ES-I3 (cell line): ENCODE measurements around the gene TSPO.
"Not testable (repeated sequence)": the region's sequence is repeated elsewhere in the genome, so short reads cannot be mapped to it uniquely, and the experiment has no call there.

ENCODE experiments used
- H3K36me3 ChIP-seq: 2 replicates; pipeline ENCODE4 v1.6.1; 2013; ENCODE audit warnings: mild to moderate bottlenecking, low read length, control low read depth, moderate library complexity; ENCODE audit not compliant: insufficient read depth
- H3K4me1 ChIP-seq: 2 replicates; pipeline ENCODE4 v1.6.1; 2013; ENCODE audit warnings: mild to moderate bottlenecking, control low read depth, low read length; ENCODE audit not compliant: insufficient read depth
- H3K9ac ChIP-seq: 2 replicates; pipeline ENCODE4 v1.6.1; 2013; ENCODE audit warnings: low read depth, mild to moderate bottlenecking, low read length, moderate library complexity
- H3K9me3 ChIP-seq: 2 replicates; pipeline ENCODE4 v1.6.1; 2013; ENCODE audit warnings: mild to moderate bottlenecking, low read length, moderate library complexity; ENCODE audit not compliant: control insufficient read depth, insufficient read depth

Gene TSPO

GRCh38 chr22:43145371-43145770, 6.0 kb upstream of the TSPO start:
- not testable (repeated sequence) for H3K9ac ChIP-seq, H3K4me1 ChIP-seq, H3K36me3 ChIP-seq, H3K9me3 ChIP-seq

DNA sequence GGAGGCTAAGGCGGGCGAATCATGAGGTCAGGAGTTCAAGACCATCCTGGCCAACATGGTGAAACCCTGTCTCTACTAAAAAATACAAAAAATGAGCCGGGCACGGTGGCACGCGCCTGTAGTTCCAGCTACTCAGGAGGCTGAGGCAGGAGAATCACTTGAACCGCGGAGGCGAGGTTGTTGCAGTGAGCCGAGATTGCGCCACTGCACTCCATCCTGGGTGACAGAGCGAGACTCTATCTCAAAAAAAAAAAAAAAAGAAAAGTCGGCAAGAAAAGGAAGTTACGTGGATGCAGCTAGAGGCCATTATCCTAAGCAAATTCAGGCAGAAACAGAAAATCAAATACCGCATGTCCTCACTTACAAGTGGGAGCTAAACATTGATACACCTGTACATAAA, 5.0 kb upstream of the TSPO start:
- H3K36me3 ChIP-seq, H3K4me1 ChIP-seq, H3K9me3 ChIP-seq, H3K9ac ChIP-seq: not testable (repeated sequence)

GRCh38 chr22:43147821-43148220, 3.5 kb upstream of the TSPO start:
- Histone ChIP-seq H3K4me1 (peaks cover 9% of the 10 kb centered on the region; the same call in 1 of the 2 replicates), H3K9me3 (no peaks in the 10 kb centered on the region), H3K36me3 (no peaks in the 10 kb centered on the region), H3K9ac (no peak overlapping the region)

DNA sequence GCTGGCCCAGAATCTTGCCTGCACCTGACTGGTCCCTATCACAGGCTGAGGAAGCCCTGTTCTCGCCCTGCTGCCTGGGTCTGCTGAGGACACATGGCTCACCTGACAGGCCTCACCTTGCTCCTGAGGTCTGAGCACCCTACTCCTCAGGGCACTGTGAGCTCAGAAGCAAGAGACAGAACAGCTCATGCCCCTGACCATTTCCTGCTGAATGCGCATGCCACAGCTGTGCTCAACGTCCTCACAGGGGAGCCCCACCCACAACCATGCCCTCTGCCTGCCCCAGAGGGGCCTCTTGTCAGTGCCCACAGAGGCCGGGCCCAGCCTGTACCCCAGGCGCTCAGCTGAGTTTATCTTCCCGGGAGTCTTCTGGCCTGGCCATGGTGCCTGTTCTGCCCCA, 2.8 kb upstream of the TSPO start:
- Histone ChIP-seq H3K9ac (no peak overlapping the region), H3K36me3 (no peaks in the 10 kb centered on the region), H3K9me3 (no peaks in the 10 kb centered on the region), H3K4me1 (peaks cover 9% of the 10 kb centered on the region; the same call in 1 of the 2 replicates)

- no peaks in the 10 kb centered on the region for H3K9me3 ChIP-seq
- peak overlapping the region; percentile 55; the same call in 1 of the 2 replicates for H3K9ac ChIP-seq
- peaks cover 9% of the 10 kb centered on the region; the same call in 1 of the 2 replicates for H3K4me1 ChIP-seq
- no peaks in the 10 kb centered on the region for H3K36me3 ChIP-seq
Observed at GRCh38 chr22:43150731-43151206, 590 bp upstream of the TSPO start.

DNA sequence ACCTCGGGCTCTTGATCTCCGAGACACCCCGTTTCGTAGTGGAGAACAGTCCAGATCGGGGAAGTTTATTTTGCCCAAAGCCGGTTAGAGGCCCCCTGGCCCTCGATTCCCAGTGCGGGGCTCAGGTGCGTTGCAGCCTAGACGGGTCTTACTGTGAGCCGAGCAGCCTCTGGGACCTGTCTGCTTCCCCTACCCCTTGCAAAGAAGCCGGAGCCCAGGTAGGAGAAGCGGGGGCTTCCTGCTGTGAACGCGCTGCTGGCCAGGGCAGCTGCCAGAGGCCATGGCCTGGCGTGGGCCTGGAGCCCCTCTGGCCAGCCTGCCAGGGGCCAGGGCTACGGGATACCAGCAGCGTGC, 621 bp downstream of the TSPO start:
- Histone ChIP-seq H3K9ac (peak overlapping the region; percentile 55), H3K4me1 (peaks cover 9% of the 10 kb centered on the region; the same call in 1 of the 2 replicates), H3K9me3 (no peaks in the 10 kb centered on the region), H3K36me3 (no peaks in the 10 kb centered on the region)

DNA sequence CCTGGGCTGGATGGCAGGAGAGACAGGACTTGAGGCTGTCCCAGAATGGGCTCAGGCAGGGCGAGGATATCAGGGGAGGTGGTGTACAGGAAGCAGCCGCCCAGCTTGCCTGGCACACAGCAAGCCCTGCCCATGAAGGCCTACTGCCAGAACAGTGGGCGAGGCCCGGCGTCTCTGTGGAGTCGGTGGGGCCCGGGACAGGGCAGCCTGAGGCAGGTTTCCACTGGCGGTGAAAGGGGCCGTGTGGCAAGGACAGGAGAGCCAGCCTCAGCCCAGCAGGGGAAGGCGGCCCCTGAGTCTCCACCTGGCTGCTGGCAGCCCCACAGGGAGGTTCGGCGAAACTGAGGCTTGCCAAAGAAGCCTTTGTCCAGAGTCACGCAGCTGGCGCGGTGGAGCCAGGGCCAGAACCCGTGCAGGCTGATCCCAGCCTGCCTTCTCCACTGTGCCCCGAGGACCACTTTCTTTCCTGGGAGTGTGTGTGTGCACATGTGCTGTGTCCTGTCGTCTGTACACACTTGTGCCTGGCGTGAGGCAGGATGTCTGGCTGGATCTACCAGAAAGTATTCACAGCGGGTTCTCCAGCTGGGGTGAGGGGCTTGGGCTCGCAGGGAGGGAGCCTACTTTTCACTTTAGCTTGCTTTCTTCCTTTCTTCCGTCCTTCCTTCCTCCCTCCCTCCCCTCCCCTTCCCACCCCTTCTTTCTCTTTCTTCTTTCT, 1.2 kb downstream of the TSPO start:
- no peaks in the 10 kb centered on the region for H3K9me3 ChIP-seq
- no peaks in the 10 kb centered on the region for H3K36me3 ChIP-seq
- peak overlapping the region; percentile 55; the same call in 1 of the 2 replicates for H3K9ac ChIP-seq
- H3K4me1 ChIP-seq, result peaks cover 9% of the 10 kb centered on the region; the same call in 1 of the 2 replicates

GRCh38 chr22:43153899-43154298, 2.5 kb downstream of the TSPO start:
- Histone ChIP-seq H3K36me3 (no peaks in the 10 kb centered on the region), H3K4me1 (peaks cover 9% of the 10 kb centered on the region; the same call in 1 of the 2 replicates), H3K9ac (no peak overlapping the region), H3K9me3 (no peaks in the 10 kb centered on the region)

- no peaks in the 10 kb centered on the region for H3K9me3 ChIP-seq
- no peak overlapping the region for H3K9ac ChIP-seq
- peaks cover 9% of the 10 kb centered on the region; the same call in 1 of the 2 replicates for H3K4me1 ChIP-seq
- H3K36me3 ChIP-seq, result no peaks in the 10 kb centered on the region
Observed at GRCh38 chr22:43154887-43155536, 3.7 kb downstream of the TSPO start.

- peaks cover 9% of the 10 kb centered on the region; the same call in 1 of the 2 replicates for H3K4me1 ChIP-seq
- H3K36me3 ChIP-seq, result no peaks in the 10 kb centered on the region
- no peak overlapping the region for H3K9ac ChIP-seq
- H3K9me3 ChIP-seq, result no peaks in the 10 kb centered on the region
Observed at GRCh38 chr22:43155789-43156188, 4.4 kb downstream of the TSPO start.

DNA sequence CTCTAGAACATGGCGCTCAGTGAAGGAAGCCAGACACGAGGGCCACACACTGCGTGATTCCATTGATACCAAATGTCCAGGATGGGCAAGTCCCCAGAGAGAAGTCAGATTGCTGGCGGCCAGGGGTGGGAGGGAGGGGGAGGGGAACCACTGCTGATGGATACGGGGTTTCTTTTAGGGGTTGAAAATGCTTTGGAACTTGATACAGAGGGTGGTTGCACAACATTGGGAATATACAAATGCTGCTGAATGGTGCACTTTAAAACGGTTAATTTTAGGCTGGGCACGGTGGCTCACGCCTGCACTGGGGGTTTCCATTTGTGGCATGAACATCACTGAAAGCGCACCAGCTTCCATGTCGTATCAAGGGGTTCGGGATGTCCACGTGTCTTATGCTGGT, 5.1 kb downstream of the TSPO start:
- H3K36me3 ChIP-seq, result no peaks in the 10 kb centered on the region
- peaks cover 9% of the 10 kb centered on the region; the same call in 1 of the 2 replicates for H3K4me1 ChIP-seq
- no peak overlapping the region for H3K9ac ChIP-seq
- no peaks in the 10 kb centered on the region for H3K9me3 ChIP-seq

DNA sequence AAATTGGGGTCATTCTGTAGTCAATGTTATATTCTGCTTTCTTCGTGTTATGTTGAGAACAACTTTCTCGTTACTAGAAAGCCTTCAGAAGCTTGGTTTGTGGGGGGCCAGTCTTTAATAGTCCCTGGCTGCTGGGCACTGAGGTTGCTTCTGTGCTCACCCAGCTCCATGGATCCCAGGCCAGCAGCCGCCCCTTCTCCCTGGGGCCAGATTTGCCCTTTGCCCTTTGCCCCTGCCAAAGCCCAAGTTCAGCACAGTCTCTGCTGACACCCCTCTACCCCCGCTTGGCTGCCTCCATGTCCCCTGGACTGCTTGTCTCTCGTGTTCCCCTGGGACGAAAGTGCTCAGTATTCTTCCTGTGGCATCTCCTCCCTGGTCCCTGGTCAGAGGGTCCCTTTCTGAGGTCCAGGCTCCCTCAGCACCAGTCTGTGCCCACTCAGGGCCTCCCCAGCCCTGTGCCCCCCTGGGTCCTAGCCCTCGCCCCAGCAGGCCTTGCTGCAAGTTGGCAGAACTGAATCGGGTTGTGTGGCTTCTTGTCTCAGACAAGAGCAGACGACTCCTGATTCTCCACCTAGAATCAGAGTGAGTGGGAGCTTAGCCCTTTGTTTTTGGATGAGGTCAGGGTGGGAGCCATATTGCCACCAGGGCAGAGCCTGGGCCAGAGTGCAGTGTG, 6.7 kb downstream of the TSPO start:
- Histone ChIP-seq H3K9ac (no peak overlapping the region), H3K9me3 (no peaks in the 10 kb centered on the region), H3K36me3 (no peaks in the 10 kb centered on the region), H3K4me1 (no peaks in the 10 kb centered on the region; the same call in 1 of the 2 replicates)

DNA sequence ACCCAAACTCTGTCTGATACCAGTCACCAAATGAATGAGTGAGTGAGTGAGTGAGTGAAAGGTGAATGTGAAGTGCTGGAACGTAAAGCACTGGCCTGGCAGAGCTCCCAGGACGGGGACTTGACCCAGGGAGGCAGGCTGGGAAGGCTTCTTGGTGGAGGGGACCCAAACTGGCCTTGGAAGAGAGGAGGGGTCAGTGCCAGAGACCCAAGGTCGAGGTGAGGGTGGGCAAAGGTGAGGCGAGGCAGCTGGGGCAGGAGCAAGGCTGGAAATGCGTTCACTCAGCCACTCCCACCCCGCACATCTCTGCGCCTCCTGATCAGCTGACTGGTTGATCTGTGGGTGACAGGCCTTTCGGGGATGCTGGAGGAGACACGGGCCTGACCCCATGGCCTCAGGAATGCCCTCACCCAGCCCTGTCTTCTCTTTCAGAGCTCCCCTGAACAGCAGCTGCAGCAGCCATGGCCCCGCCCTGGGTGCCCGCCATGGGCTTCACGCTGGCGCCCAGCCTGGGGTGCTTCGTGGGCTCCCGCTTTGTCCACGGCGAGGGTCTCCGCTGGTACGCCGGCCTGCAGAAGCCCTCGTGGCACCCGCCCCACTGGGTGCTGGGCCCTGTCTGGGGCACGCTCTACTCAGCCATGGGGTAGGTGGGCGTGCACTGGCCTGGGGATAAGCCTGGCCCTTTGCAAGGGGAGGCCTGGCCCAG, 7.6 kb downstream of the TSPO start:
- no peak overlapping the region for H3K9ac ChIP-seq
- H3K9me3 ChIP-seq, result no peaks in the 10 kb centered on the region
- H3K4me1 ChIP-seq, result no peaks in the 10 kb centered on the region; the same call in 1 of the 2 replicates
- no peaks in the 10 kb centered on the region for H3K36me3 ChIP-seq

DNA sequence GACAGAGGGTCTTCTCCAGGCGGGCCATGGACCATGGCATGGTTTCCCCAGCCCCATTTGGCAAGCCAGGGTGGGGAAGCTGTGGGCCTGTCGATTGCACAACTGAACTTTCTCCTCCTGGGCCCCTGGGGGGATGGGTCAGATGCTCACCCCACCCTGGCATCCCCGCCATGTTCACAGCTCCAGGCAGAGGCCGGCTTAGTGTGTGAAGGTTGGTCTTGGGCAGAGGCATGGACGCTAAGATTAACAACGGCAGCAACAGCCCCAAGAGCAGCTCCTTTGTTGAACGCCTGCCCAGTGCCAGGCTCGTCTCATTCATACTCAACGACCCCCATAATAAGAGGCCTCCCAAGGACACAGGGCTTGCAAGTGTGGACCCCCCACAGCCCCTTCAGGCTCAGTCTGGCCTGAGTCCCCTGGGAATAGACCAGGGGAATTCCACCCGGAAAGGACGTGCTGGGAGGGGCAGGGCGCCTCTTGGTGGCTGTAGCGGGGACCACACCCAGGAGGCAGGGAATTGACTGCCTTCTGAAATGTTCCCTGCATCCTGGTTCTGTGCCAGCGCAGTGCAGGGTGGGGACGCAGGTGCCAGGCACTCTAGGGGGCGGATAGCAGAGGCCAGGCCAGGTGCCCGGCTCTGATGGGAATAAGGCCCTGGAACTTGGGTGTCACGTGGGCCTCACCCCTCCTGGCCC, 8.3 kb downstream of the TSPO start:
- no peaks in the 10 kb centered on the region for H3K36me3 ChIP-seq
- no peaks in the 10 kb centered on the region for H3K9me3 ChIP-seq
- H3K9ac ChIP-seq, result no peak overlapping the region
- H3K4me1 ChIP-seq, result no peaks in the 10 kb centered on the region; the same call in 1 of the 2 replicates
